Chondrocyte (in vitro differentiated cells): Measurements from ENCODE around the gene COA6. TPM values are rescaled to one million over a fixed set of nuclear protein-coding genes. Genes with fewer than 3 reads are reported as not detected.

ENCODE experiments used
- DNase-seq: peaks from one replicate; pipeline ENCODE4 v3.0.0; 2021; ENCODE audit warnings: mixed read lengths, low spot score
- H3K27ac Mint-ChIP-seq: one replicate; pipeline ENCODE4 v1.8.0; 2021; ENCODE audit warnings: mild to moderate bottlenecking, moderate library complexity, mixed read lengths; ENCODE audit not compliant: unreplicated experiment
- H3K27me3 Mint-ChIP-seq: 2 replicates; pipeline ENCODE4 v1.8.0; 2021; ENCODE audit warnings: low read depth, mixed read lengths
- H3K36me3 Mint-ChIP-seq: 2 replicates; pipeline ENCODE4 v1.8.0; 2021; ENCODE audit warnings: low read depth, mixed read lengths
- H3K4me1 Mint-ChIP-seq: 2 replicates; pipeline ENCODE4 v1.8.0; 2021; ENCODE audit warnings: low read depth, mild to moderate bottlenecking, mixed read lengths
- H3K4me3 Mint-ChIP-seq: one replicate; pipeline ENCODE4 v1.8.0; 2021; ENCODE audit warnings: mild to moderate bottlenecking, moderate library complexity, mixed read lengths; ENCODE audit not compliant: unreplicated experiment
- H3K9me3 Mint-ChIP-seq: 2 replicates; pipeline ENCODE4 v1.8.0; 2021; ENCODE audit warnings: low read depth, mixed read lengths
- CTCF ChIP-seq: fragments of 200-600 bp; sonication (generic); IDR thresholded peaks from 2 replicates; pipeline ENCODE4 v1.5.0; 2021; ENCODE audit warnings: antibody characterized with exemption, mild to moderate bottlenecking, moderate library complexity
- total RNA-seq: library from RNA; stranded (reverse); gene quantifications from 3 replicates; pipeline ENCODE4 v1.2.1, GENCODE V29; 2021

Gene COA6
- total RNA-seq, 1 donor from 2014 or later, result 16.1 TPM

- DNase-seq, result no peak
- Mint-ChIP-seq H3K27ac (no peak overlapping the region), H3K27me3 (no peaks in the 10 kb centered on the region), H3K4me3 (no peak overlapping the region), H3K36me3 (peaks cover 30% of the 10 kb centered on the region), H3K9me3 (no peaks in the 10 kb centered on the region), H3K4me1 (no peaks in the 10 kb centered on the region)
- TF ChIP-seq CTCF, result no peak
These were observed 8.7 kb downstream of the COA6 start for GRCh38 chr1:234381699-234382555.

DNA sequence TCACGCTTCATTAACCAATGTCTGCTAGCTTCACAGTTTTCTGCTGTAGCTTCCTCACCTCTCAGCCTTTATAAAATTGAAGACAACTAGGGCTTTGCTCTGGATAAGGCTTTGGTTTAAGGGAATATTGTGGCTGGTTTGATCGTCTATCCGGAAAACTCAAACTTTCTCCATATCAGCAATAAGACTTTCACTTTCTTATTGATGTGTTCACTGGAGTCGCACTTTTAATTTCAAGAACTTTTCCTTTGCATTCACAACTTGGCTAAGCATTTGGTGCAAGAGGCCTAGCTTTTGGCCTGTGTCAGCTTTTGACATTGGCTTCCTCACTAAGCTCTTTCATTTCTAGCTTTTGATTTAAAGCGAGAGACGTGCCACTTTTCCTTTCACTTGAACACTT, 12.9 kb downstream of the COA6 start:
- no peak overlapping the region for H3K27ac Mint-ChIP-seq
- H3K9me3 Mint-ChIP-seq, result no peaks in the 10 kb centered on the region
- TF ChIP-seq CTCF, result no peak
- no peak overlapping the region for H3K4me3 Mint-ChIP-seq
- no peak for DNase-seq
- H3K4me1 Mint-ChIP-seq, result no peaks in the 10 kb centered on the region
- no peaks in the 10 kb centered on the region for H3K27me3 Mint-ChIP-seq
- H3K36me3 Mint-ChIP-seq, result peaks cover 13% of the 10 kb centered on the region

GRCh38 chr1:234388094-234388493, 14.8 kb downstream of the COA6 start:
- Mint-ChIP-seq H3K9me3 (no peaks in the 10 kb centered on the region), H3K27me3 (no peaks in the 10 kb centered on the region), H3K4me3 (no peak overlapping the region), H3K27ac (no peak overlapping the region), H3K36me3 (peaks cover 15% of the 10 kb centered on the region), H3K4me1 (no peaks in the 10 kb centered on the region)
- TF ChIP-seq CTCF, result no peak
- no peak for DNase-seq

DNA sequence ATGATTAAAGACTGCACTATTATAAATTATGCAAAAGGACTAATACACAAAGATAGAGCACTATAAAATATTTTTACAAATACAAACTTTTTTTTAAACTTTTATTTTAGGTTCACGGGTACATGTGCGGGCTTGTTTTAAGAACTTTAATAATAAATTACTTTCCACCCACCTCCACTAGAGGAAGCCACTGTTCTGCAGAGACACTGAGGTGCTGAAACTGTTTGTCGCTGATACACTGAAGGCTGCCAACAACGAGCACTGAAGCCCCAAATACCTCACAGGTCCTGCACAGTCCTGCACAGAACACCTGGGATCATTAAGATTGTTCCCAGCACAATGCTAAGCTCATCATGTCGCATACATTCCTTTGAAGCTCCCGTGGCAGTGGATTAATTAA, 19.9 kb downstream of the COA6 start:
- Mint-ChIP-seq H3K9me3 (no peaks in the 10 kb centered on the region), H3K4me1 (no peaks in the 10 kb centered on the region), H3K27me3 (no peaks in the 10 kb centered on the region), H3K27ac (no peak overlapping the region), H3K4me3 (no peak overlapping the region), H3K36me3 (peaks cover 8% of the 10 kb centered on the region)
- no peak for DNase-seq
- peak; percentile 13 for TF ChIP-seq CTCF

DNA sequence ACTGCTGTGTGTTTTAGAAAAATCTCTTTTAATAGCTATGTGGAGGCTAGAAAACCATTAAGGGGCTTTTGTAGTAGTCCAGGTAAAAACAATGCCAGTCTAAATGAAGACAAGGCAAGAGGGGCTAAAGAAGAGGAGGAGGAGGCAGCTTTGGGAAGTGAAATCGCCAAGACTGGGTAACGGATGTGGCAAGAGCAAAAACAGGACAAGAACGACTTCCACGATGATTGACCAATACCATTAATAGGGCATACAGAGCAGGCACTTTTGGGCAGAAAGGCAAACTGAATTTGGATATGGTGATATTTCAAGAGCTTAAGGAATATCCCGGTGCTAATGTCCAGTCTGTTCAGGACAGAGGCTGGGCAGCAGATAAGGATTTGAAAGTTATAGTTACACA, 22.0 kb downstream of the COA6 start:
- Mint-ChIP-seq H3K36me3 (peaks cover 8% of the 10 kb centered on the region), H3K27me3 (no peaks in the 10 kb centered on the region), H3K9me3 (no peaks in the 10 kb centered on the region), H3K4me3 (no peak overlapping the region), H3K4me1 (no peaks in the 10 kb centered on the region), H3K27ac (no peak overlapping the region)
- TF ChIP-seq CTCF, result no peak
- no peak for DNase-seq
